ENCODE results near the gene ST3GAL3. TPM values are rescaled to one million over a fixed set of nuclear protein-coding genes. Genes with fewer than 3 reads are reported as not detected.
A peak's percentile ranks its signal among the peaks of the same experiment; 100 is the strongest.

ST3GAL3 gene
- total RNA-seq, 2 experiments from 2014 or later, result 18.1 to 26.7 TPM

DNA sequence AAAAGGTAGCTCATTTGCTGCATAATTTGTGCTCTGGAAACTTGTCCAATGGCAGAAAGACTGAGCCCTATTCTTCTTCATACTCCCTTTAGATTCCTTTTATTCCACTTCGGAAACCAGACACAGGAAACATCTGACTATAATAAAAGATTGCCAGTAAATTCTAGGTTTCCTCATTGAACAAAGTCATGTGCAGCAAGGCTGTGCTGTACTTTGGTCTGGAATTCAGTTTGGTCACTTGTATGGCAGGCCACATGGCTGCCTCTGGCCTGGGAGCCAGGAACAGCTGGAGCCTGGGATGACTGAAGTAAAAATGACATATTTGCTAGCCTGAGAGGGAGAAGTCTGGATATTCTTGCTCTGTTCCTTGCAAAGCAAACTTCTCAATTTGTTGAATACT, 79.6 kb downstream of the ST3GAL3 start:
- ATAC-seq (no peak), DNase-seq (no peak)
- peaks cover 6% of the 10 kb centered on the region for H3K36me3 Mint-ChIP-seq
- CTCF ChIA-PET, result interaction anchor here (1.6 kb wide), 1 partner anchor 148 kb away, joined by 6 read pairs; no protein-coding TSS in a partner anchor
- H3K27me3 Mint-ChIP-seq, result no peaks in the 10 kb centered on the region
- no peak overlapping the region for H3K27ac Mint-ChIP-seq
- no peaks in the 10 kb centered on the region for H3K9me3 Mint-ChIP-seq (ENCODE audit: low read depth)
- no peak overlapping the region for H3K4me3 Mint-ChIP-seq
- peaks cover 14% of the 10 kb centered on the region for H3K4me1 Mint-ChIP-seq

DNA sequence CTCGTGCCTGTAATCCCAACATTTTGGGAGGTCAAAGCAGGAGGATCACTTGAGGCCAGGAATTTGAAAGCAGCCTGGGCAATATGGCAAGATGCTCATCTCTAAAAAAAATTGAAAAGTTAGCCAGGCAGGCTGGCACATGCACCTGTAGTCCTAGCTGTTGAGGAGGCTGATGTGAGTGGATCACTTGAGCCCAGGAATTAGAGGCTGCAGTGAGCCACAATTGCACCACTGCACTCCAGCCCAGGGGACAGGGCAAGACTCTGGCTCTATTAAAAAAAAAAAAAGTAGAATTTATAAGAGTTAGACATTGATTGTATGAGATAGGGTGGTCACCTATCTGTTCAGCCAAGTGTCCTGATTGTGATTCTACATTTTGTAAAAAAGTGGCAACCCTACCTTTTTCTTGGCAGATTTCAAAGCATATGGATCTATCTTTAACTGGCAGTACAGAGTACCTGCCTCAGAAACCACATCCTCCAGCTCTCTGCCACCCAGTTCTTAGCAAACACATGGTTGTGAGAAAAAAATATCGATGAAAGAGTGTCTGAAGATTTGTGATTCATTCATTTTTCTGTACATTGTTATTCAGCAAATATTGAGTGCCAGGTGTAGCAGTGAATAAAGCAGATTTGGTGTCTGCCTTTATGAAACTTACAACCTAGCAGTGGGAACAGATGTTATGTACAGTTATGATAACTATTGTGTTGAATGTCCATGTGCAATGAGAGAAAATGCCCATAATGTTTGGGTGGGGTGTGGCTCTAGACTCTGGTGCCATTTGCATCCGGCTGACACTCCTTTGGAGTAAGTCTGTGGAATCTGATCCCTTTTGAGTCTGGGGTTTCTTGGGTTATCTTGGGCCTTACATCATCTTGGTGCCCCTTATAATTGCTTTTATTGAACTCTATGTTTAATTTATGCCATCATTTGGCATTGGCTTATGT, 82.5 kb downstream of the ST3GAL3 start:
- Mint-ChIP-seq H3K27me3 (no peaks in the 10 kb centered on the region), H3K4me3 (no peak overlapping the region), H3K36me3 (peaks cover 7% of the 10 kb centered on the region), H3K4me1 (peaks cover 10% of the 10 kb centered on the region), H3K9me3 (ENCODE audit: low read depth) (no peaks in the 10 kb centered on the region), H3K27ac (no peak overlapping the region)
- DNase-seq (peak; percentile 55), ATAC-seq (peak; percentile 47)
- CTCF ChIA-PET, result interaction anchor here (0.6 to 1.7 kb wide), 3 partner anchors 10 to 145 kb away, joined by 3 to 9 read pairs (median 3); no protein-coding TSS in a partner anchor

DNA sequence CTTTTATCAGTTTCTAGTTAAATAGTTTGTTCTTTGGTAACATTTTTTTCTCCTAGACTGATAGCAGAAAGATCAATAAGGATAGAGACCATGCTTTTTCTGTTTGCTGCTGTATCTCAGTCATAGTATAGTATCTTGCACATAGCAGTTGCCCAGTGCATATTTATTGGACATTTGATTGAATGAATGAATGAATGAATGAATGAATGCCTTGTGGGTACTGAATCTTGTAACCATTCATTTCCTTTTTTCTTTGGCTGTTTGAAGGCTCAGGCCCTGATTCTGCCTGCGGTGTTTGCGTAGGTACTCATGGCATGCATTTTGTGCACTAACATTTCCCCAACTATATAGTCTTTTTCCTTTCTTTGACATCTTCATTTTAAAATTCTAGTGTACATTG, 83.9 kb downstream of the ST3GAL3 start:
- peaks cover 10% of the 10 kb centered on the region for H3K4me1 Mint-ChIP-seq
- H3K9me3 Mint-ChIP-seq (ENCODE audit: low read depth), result no peaks in the 10 kb centered on the region
- no peak overlapping the region for H3K27ac Mint-ChIP-seq
- no peak overlapping the region for H3K4me3 Mint-ChIP-seq
- CTCF ChIA-PET, result no interaction called here
- no peaks in the 10 kb centered on the region for H3K27me3 Mint-ChIP-seq
- ATAC-seq (no peak), DNase-seq (no peak)
- peaks cover 10% of the 10 kb centered on the region for H3K36me3 Mint-ChIP-seq

DNA sequence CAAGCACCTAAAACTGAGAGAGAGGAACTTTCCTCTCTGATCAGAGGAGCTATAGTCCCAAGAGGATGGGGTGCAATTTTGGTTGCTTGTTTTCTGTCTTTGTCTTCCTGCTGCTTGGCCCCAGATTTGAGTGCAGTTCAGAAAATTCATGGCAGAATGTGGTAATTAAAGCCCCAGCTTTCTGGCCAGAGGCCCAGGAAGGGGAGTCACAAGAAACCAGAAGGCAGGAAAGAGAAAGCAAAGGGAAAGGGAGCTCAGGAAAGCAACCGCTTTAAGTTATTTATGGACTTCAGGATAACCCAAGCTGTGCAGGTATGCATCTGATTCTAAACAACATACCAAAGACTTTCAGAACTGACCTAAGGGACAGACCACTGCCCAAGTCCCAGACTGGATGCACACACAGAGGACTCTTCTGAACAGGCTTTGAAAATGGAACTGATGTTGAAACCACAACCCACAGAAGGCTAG, 88.8 kb downstream of the ST3GAL3 start:
- Mint-ChIP-seq H3K4me3 (no peak overlapping the region), H3K4me1 (peaks cover 12% of the 10 kb centered on the region), H3K9me3 (ENCODE audit: low read depth) (no peaks in the 10 kb centered on the region), H3K27me3 (no peaks in the 10 kb centered on the region), H3K27ac (no peak overlapping the region), H3K36me3 (peaks cover 13% of the 10 kb centered on the region)
- ATAC-seq (no peak), DNase-seq (no peak)
- CTCF ChIA-PET, result interaction anchor here (0.6 kb wide), 1 partner anchor 31 kb away, joined by 3 read pairs; no protein-coding TSS in a partner anchor

DNA sequence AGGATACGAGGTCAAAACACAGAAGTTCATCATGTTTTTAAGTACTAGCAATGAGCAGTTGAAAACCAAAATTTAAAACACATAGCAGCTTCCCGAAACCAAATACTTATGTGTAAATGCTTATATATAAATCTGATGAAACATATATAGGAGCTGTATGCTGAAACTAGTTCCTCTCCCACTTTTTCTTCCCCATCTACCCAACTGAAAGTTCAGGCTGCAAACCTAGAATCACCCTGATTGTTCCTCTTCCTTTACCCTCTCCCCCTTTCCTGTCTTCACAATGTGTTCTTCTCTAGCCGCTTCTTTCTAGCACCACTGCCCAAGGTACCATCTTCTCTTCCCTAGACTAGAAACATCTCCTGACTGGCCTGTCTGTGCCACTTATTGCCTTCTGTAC, 90.6 kb downstream of the ST3GAL3 start:
- CTCF ChIA-PET, result no interaction called here
- Mint-ChIP-seq H3K27ac (no peak overlapping the region), H3K27me3 (no peaks in the 10 kb centered on the region), H3K4me1 (peaks cover 12% of the 10 kb centered on the region), H3K9me3 (ENCODE audit: low read depth) (no peaks in the 10 kb centered on the region), H3K36me3 (peaks cover 9% of the 10 kb centered on the region), H3K4me3 (no peak overlapping the region)
- ATAC-seq (no peak), DNase-seq (no peak)

DNA sequence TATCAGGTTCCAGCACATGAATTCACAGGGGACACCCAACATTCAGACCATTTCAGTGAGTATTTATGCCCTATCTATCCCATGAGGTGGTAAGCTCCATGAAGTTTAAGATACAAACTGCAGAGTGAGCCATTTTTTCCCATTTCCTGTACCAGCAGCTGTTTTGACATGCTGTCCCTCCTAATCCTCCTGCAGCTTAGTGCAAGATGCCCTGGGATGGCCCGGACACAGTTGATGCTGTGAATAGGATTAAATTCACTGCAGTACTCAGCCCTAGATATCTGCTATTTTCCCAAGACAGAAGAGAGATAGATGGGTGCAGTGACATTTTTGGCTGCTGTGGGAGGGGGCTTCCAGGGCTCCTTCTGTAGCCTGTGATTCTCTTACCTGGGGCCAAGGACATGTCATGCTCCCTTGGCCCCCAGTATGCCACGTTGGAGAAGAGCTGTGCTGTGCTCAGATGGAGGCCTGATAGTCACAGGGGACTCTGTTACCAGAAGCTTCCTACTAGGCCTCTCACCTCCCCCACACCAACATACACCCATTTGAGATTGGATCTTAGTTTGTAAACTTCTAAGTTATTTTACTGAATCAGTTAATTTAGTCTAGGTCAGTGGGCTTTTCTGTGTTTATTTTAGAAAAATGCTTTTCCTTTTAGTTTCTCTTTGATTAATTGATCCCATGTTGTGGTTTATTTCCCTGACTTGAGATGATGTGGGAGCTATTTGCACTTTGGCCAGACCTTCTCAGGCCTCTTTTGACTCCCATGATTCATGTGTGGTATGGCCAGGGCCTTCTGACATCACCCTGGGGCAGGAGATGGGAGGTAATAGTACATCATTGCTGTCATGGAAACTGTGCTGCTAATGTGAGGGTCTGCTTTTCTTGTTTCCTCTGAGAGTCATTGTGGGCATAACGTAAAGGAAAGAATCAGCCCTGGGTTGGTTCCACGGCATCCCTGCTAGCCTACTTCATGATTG, 92.6 kb downstream of the ST3GAL3 start:
- Mint-ChIP-seq H3K27ac (no peak overlapping the region), H3K36me3 (peaks cover 9% of the 10 kb centered on the region), H3K4me1 (peaks cover 12% of the 10 kb centered on the region), H3K4me3 (no peak overlapping the region), H3K9me3 (ENCODE audit: low read depth) (no peaks in the 10 kb centered on the region), H3K27me3 (no peaks in the 10 kb centered on the region)
- CTCF ChIA-PET, result interaction anchor here (0.9 kb wide), 1 partner anchor 135 kb away, joined by 3 read pairs; no protein-coding TSS in a partner anchor
- peak; percentile 20 for ATAC-seq
- DNase-seq, result no peak

DNA sequence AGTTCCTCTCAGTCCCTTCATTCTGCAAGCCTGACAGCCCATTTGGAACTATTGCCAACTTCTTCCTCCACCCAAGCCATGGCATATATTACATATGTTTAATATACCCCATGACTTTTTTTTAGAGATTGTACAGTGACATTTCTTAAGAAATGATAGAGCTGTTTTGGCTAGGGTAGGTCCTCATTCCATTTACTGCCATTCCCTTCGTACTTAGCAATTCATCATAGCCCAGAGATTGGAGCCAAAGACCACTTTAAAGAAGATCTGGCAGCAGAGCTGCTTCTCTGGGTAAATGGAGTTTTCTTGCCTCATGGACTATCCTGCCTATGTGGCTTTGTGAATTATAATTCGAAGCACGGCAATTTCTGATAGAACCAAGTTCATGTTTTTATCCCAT, 93.4 kb downstream of the ST3GAL3 start:
- CTCF ChIA-PET, result no interaction called here
- DNase-seq, result no peak
- Mint-ChIP-seq H3K4me3 (no peak overlapping the region), H3K27ac (no peak overlapping the region), H3K27me3 (no peaks in the 10 kb centered on the region), H3K9me3 (ENCODE audit: low read depth) (no peaks in the 10 kb centered on the region), H3K36me3 (peaks cover 9% of the 10 kb centered on the region), H3K4me1 (peaks cover 12% of the 10 kb centered on the region)
- ATAC-seq, result no peak

DNA sequence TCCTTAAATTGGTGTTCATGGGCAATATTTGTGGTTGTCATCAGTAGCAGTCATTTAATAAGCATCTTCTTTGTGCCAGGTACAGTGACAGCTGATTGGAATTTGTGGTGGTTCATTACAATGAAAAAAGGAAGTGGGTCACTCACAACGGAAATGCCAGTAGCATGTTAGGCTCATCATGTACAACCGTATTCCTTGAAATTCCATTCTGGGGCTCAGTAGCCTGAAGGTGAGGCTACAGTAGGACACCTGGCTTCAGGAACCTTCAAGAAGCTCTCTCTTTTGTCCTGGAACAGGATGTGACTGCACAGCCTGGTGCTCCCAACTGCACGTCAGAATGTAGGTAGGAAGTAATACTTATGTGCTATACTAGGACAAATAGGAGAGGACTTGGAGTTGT, 93.9 kb downstream of the ST3GAL3 start:
- CTCF ChIA-PET, result no interaction called here

DNA sequence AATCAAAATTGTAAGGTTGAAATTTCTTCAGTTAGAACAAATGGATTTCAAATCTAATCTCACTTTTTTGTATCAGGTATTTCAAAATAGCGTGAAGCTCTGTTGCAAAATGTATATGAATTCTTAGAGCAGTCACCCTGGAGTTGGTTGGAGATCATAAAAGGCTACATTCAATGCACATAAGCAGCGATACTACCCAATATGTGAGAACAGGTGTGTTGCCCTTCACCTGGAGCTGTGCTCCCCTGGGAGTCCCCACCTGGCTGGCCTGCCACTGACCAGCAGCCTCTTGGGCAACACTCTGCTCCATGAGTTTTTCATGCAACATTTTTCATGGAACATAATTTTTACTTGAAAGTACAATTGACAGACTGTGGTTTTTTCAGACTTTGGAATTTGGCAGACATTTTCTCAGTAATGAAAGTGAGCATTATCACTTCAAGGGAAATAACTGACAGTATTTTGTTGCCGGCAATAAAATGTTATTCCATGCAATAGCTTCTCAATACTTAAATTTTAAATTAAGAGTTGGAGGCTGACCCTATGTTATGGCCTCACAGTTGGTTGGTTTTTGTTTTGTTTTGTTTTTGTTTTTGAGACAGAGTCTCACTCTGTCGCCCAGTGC, 95.1 kb downstream of the ST3GAL3 start:
- DNase-seq, result no peak
- no peak for ATAC-seq
- Mint-ChIP-seq H3K27ac (no peak overlapping the region), H3K27me3 (no peaks in the 10 kb centered on the region), H3K36me3 (peaks cover 8% of the 10 kb centered on the region), H3K4me1 (peaks cover 12% of the 10 kb centered on the region), H3K4me3 (no peak overlapping the region), H3K9me3 (ENCODE audit: low read depth) (peaks cover 1% of the 10 kb centered on the region)
- CTCF ChIA-PET, result no interaction called here

More for the DNA sequence above, 93.9 kb downstream of the ST3GAL3 start:
- no peaks in the 10 kb centered on the region for H3K27me3 Mint-ChIP-seq
- H3K9me3 Mint-ChIP-seq (ENCODE audit: low read depth), result no peaks in the 10 kb centered on the region
- H3K36me3 Mint-ChIP-seq, result peaks cover 7% of the 10 kb centered on the region
- ATAC-seq (no peak), DNase-seq (no peak)
- H3K27ac Mint-ChIP-seq, result no peak overlapping the region
- no peak overlapping the region for H3K4me3 Mint-ChIP-seq
- peaks cover 12% of the 10 kb centered on the region for H3K4me1 Mint-ChIP-seq

DNA sequence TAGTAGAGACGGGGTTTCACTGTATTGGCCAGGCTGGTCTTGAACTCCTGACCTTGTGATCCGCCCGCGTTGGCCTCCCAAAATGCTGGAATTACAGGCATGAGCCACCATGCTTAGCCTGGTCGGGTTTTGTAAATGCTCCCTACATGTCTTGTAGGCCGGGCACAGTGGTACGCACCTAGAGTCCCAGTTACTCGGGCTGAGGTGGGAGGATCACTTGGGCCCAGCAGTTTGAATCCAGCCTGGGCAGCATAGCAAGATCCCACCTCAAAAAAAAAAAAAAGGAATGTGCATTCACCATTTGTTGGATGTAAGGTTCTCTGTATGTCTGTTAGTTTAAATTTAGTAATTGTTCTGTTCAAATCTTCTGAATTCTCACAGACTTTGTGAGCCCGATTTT, 95.8 kb downstream of the ST3GAL3 start:
- no peak overlapping the region for H3K27ac Mint-ChIP-seq
- DNase-seq (no peak), ATAC-seq (no peak)
- peaks cover 5% of the 10 kb centered on the region for H3K9me3 Mint-ChIP-seq (ENCODE audit: low read depth)
- peaks cover 10% of the 10 kb centered on the region for H3K36me3 Mint-ChIP-seq
- no peaks in the 10 kb centered on the region for H3K27me3 Mint-ChIP-seq
- H3K4me3 Mint-ChIP-seq, result no peak overlapping the region
- peaks cover 12% of the 10 kb centered on the region for H3K4me1 Mint-ChIP-seq
- CTCF ChIA-PET, result no interaction called here

DNA sequence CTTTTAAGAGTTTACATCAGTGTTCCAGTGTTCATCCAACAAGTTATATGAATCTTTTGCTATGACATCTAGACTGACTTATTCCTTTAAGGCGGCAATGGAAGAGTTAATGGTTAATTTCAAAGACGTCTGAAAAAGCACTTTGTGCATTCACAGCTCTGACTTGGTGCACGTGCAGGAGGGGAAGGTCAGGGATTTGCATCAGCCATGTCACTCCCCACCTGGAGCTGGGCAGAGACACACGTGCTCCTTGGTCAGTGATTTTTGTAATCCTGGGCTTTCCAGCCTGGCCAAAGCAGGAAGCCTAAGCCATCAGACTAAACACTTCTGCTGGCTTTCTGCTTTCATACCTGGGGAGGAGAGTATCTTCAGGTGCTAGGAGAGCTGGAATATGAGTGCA, 96.3 kb downstream of the ST3GAL3 start:
- no peak for DNase-seq
- CTCF ChIA-PET, result no interaction called here
- no peak overlapping the region for H3K4me3 Mint-ChIP-seq
- no peaks in the 10 kb centered on the region for H3K27me3 Mint-ChIP-seq
- peaks cover 12% of the 10 kb centered on the region for H3K4me1 Mint-ChIP-seq
- no peak overlapping the region for H3K27ac Mint-ChIP-seq
- H3K9me3 Mint-ChIP-seq (ENCODE audit: low read depth), result peaks cover 5% of the 10 kb centered on the region
- ATAC-seq, result no peak
- peaks cover 13% of the 10 kb centered on the region for H3K36me3 Mint-ChIP-seq

DNA sequence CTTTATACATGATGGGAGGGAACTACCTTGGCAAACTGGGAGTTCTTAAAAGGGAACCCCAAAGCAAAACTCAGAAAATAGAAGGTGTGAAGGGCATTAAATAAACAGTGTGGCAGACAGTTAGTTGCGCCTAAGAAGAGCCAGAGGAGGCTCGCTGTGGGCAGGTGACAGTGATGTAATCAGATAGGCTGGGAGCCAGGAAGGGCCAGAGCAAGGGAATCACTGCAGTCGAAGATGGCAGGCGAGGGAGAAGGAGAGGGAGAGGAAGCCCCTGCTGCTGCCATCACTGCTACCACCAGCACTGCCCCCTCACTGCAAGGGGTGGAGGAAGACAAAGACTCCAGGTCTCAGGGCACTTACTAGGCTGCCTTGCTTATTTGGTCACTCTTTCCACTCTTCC, 97.2 kb downstream of the ST3GAL3 start:
- Mint-ChIP-seq H3K27ac (no peak overlapping the region), H3K36me3 (peaks cover 17% of the 10 kb centered on the region), H3K4me1 (peaks cover 8% of the 10 kb centered on the region), H3K9me3 (ENCODE audit: low read depth) (peaks cover 9% of the 10 kb centered on the region), H3K27me3 (no peaks in the 10 kb centered on the region), H3K4me3 (no peak overlapping the region)
- DNase-seq, result no peak
- no peak for ATAC-seq
- CTCF ChIA-PET, result no interaction called here

DNA sequence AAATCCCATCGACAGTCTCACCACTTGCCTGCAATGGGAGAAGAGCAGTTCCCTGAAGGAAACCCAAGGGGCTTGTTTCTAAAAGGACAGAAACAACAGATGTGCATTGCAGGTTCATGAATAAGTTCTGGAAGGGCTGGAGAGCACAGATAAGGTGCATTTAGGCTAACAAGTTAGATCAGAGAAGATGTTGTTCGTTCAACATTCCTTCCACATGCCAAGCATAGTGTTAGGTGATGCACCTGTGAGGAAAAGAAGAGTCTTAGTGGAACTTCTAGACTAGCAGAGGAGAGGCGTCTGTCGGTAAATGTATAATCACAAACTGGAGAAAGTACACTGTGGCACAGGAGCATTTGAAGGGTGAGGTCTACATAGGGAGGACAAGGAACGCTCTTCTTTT, 98.0 kb downstream of the ST3GAL3 start:
- Mint-ChIP-seq H3K27me3 (no peaks in the 10 kb centered on the region), H3K36me3 (peaks cover 17% of the 10 kb centered on the region), H3K4me3 (no peak overlapping the region), H3K27ac (no peak overlapping the region), H3K9me3 (ENCODE audit: low read depth) (peaks cover 9% of the 10 kb centered on the region), H3K4me1 (peaks cover 1% of the 10 kb centered on the region)
- DNase-seq (no peak), ATAC-seq (no peak)
- CTCF ChIA-PET, result no interaction called here

Measured in activated CD8-positive, alpha-beta memory T cell treated with anti-CD3 and anti-CD28 coated beads, Interleukin-2, amount 10 ng/mL, durations not matched to agents 7 days and 5 days (primary cell).